A172 (cell line): ENCODE results near the gene OTOA. TPM values are rescaled to one million over a fixed set of nuclear protein-coding genes. Genes with fewer than 3 reads are reported as not detected.
"Not testable (repeated sequence)": the region's sequence is repeated elsewhere in the genome, so short reads cannot be mapped to it uniquely, and the experiment has no call there.

ENCODE experiments used
- DNase-seq: peaks from one replicate; pipeline ENCODE4 v3.0.0-alpha.2; 2015; ENCODE audit warnings: low spot score
- total RNA-seq: library from RNA; depleted of rRNA; stranded (reverse); fragments of >200 nt; shearing (Covaris generic); gene quantifications from 2 replicates; pipeline ENCODE4 v1.2.3, GENCODE V29; 2014

OTOA gene
- total RNA-seq, 1 experiment from 2014 or later = 0.09 TPM

DNA sequence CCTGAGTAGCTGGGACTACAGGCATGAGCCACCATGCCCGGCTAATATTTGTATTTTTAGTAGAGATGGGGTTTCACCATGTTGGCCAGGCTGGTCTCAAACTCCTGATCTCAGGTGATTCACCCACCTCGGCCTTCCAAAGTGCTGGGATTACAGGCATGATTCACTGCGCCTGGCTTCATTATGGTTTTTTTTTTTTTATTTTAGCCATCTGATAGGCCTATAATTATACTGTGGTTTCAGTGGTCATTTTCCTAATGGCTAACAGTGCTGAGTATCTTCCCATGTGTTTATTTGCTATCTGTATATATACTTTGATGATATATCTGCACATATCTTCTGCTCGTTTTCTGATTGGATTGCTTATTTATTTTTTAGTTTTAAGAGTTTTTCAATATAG lies 10.7 kb downstream of the OTOA start:
- DNase-seq = peak; percentile 69

DNA sequence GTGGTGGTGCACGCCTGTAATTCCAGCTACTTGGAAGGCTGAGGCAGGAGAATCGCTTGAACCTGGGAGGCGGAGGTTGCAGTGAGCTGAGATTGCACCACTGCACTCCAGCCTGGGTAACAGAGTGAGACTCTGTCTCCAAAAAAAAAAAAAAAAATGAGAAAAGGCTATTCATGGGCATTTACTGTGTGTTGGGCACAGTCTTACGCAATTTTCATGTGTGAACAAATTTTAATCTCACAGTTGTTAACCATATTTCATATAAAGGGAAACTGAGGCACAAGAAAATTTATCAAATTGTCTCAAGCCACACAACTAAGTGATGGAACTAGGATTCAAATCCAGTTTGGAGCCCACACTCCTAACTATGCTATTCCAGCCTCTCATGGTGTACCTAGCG lies 16.9 kb downstream of the OTOA start:
- not testable (repeated sequence) for DNase-seq

DNA sequence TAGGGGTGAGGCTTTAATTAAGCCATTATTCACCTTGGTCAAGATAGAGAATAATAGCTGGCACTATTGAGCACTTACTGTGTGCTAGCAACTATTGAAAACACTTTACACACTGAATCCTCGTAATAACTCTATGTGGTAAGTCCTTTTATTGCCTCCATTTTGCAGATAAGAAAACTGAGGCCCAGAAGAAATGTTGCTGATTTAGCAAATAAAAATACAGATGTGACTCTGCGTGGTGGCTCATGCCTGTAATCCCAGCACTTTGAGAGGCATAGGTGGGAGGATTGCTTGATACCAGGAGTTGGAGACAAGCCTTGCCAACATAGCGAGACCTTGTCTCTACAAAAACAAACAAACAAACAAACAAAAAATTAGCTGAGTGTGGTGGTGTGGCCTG lies 19.4 kb downstream of the OTOA start:
- no peak for DNase-seq

DNA sequence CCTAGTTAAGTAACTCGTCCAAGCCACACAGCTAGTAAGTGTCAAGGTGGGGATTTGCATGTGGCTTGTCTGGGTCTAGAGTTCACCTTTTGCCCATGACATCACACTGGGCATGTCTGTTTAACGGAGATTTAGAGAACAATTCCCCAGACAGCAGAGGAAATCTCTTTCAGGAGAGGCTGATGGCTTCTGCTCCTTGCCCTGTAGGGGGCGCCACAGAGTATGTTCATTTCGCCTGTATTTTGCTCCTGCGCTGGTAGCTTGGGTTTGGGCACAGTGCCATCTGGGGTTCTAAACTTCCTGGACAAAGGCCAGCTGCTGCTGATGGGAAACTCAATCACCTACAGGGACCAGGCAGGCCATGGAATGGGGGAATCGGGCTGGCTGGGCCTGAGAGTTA lies 20.4 kb downstream of the OTOA start:
- DNase-seq = no peak

DNA sequence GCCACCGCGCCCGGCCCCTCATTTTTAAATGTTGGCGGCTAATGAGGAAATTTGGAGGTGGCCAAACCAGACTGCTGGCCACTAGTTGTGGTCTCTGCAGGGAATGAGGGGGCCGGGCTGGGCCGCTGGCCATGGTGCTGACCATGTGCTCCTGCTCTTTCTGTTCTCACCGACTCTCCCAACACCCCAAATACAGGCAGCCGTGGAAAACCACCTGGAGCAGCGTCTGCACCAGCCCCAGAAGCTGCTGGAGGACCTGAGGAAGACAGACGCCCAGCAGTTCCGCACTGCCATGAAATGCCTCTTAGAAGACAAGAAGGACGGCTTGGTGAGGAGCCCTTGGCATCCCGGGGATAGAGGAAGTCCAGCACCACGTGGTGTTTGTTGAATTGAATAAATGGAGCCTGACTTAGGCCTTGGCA lies 21.3 kb downstream of the OTOA start:
- DNase-seq = no peak

DNA sequence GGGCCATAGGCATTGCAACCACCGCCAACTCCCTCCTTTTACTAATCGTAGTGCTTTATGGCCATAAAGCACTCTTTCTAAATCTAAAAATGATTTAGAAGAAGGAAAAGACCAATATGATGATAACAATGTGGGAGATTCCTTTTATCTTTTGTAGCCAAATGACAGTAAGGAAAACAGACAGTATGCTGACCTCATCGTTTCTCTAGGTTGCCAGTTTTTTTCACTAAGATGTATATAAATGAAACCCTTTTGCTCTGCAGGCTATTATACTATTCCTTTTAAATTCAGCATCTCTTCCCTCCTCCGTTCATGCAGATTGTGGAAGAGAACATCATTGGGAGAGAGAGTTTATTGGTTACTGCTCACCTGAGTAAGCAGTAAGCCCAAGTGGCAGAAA lies 25.3 kb downstream of the OTOA start:
- DNase-seq = no peak

DNA sequence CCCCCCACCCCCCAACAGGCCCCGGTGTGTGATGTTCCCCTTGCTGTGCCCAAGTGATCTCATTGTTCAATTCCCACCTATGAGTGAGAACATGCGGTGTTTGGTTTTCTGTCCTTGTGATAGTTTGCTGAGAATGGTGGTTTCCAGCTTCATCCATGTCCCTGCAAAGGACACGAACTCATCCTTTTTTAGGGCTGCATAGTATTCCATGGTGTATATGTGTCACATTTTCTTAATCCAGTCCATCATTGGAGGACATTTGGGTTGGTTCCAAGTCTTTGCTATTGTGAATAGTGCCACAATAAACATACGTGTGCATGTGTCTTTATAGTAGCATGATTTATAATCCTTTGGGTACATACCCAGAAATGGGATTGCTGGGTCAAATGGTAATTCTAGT lies 27.2 kb downstream of the OTOA start:
- DNase-seq = not testable (repeated sequence)

DNA sequence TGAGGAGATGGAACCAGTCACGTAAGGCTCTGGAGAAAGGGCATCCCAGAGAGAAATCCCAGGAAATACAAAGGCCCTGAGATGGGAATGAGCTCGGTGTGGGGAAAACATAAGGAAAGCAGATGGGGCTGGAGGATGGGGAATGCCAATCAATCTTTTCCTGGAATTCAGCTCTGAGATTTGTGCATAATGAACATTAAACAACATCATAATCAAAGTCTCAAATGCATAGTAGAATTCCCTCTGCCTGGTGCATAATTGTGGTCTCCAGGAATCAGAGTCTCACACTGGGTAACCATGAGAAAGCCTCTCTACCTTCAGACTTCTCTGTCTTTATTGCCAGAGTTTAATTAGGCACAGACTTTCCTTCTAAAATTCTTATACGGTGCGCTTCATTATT lies 30.8 kb downstream of the OTOA start:
- DNase-seq = no peak

DNA sequence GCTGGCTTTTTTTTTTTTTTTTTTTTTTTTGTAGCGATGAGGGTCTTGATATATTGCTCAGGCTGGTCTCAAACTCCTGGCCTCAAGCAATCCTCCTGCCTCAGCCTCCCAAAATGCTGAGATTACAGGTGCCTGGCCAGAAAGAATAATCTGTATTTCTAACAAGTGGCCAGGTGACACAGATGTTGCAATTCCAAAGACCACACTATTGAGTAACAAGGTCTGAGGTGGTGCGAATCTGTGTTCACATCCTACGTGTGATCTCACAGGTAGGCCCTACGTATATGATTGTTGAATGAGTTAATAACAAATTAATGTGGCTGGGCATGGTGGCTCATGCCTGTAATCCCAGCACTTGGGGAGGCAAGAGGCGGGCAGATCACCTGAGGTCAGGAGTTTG lies 33.3 kb downstream of the OTOA start:
- no peak for DNase-seq

DNA sequence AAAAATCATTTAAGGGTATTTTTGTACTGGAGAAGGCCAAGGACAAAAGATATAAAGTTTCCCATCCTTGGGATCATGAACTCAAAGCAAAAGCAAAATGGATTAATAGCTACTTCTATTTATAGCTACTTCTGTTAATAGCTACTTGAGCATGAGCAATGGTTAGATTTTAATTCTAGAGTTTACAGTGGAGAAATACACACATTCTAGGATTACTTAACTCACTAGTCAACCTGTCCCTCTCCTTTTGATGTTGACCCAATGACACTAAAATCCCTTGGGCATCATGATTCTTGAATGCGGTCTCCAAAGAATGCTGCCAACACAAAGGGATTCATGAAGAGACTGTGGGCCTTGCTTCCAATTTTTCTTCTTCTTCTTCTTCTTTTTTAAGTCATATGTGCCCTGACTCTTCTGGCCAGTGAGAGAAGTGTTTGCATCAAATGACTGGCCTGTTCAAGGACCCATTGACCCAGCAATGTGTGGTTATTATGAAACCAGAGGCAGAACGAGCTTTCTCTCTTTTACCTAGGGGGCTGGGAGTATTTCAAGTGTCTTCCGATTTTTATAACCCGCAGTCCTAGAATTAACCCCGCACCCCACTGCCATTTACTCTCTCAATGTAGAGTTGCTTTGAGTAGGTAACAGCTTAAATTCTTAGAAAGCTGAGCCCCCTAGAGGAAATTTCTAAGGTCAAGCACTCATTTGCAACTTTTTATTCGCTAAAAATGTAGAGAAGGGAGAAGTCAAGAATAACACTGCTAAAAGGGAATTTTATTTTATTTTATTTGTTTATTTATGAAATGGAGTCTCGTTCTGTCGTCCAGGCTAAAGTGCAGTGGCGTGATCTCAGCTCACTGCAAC lies 34.6 kb downstream of the OTOA start:
- DNase-seq = no peak

DNA sequence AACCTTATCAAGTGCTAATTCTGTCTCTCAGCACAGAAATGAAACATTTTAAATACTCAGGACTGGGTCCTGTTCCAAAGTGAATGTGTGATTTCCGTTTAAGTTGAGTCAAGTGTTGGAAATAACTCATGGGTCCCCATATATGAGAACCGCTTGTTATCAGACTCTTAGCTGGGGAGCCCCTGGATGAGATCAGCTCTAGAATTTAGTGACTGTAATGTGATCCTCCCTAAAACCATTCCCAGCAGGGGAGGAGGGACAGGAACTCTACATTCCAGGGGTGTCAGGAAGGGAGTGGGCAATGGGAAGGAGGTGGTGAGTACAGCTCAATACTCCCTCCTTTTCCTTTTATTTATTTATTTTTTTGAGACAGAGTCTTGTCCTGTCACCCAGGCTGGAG lies 37.5 kb downstream of the OTOA start:
- DNase-seq = no peak

DNA sequence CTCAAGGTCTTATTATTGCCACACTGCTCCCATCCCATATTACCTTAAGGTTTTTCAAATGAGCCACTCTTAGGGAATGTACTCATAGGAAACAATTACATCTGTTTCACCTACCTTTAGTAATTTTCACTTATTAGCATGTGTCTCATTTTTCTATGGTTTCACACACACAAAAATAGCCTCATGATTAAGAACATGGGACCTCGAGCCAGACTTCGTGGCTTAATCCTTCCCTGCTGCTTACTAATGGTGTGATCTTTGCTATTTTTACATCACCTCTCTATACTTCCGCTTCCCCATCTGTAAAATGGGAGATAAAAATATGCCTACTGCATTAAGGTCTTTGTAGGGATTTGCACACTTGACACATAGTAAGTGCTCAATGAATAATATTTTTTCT lies 38.5 kb downstream of the OTOA start:
- DNase-seq = no peak

DNA sequence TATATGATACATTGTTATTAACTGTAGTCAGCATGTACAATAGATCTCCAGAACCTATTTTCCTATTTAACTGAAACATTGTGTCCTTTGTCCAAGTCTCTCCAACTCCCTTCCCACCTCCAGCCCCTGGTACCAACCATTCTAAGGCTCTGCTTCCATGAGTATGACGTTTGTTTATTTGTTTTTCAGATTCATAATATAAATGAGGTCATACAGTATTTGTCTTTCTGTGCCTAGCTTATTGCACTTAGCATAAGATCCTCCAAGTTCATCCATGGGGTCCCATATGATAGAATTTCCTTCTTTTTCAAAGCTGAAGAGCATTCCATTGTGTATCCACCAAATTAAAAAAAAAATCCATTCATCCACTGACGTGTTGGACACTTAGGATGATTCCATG lies 39.4 kb downstream of the OTOA start:
- DNase-seq = no peak

DNA sequence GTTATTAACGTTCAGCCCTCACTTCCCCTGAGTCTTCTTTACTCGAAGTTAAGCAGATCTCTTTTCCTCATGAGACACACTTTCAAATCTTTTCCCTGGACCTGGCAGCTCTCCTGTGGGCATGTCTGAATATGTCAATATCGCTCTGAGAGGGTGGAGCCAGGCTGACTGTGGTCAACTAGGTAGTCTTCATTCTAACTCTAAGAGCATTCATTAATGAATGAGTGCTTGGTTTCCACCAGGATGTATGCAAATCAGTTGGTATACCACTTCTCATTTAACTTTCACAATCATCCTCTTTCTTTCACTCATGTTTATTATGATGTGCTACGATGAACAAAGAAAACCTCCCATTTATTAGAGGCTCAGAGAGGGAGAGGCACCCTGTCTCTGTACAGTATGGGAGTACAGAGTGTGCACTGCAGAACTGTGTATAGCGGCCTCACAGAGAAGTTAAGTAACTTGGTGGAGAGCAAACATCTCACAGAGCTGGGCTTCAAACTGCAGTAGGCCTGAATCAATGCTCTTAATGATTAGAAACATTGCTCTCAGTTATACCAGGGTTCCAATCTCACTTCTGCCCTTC lies 39.9 kb downstream of the OTOA start:
- no peak for DNase-seq

DNA sequence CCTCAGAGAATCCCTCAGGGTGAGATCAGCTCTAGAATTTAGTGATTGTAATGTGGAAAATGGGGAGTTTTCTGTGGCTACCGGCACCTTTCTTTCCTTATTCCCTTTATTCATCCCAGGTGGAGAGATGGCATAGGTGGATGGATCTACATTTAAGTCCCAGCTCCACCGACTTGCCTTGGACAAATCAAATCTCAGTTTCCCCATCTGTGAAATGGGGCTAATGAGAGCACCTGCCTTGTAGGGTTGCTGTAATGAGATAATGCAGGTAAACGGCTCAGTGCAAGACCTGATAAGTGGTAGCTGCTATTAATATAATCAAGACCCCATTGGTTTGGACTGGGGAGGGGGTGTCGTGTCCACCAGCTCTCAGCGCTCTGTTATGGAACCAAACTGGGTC lies 40.5 kb downstream of the OTOA start:
- DNase-seq = no peak

DNA sequence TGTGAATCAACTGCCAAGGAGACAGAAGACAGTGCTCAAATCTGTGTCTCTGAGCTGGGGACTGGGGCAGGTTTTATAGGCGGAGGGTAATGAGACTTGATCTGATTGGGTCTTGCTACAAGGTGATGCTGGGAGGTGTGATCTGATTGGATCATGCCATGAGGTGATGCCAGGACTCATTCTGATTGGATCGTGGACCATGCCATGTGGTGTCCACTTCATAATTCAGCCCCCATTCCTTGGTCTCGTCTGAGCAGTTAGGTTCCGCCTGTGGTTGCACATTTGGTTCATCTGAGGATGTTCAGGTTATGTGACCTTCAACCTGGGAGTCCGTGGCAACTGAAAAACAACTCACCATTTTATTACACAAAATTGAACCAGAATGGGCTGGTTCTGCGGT lies 41.0 kb downstream of the OTOA start:
- DNase-seq = no peak

DNA sequence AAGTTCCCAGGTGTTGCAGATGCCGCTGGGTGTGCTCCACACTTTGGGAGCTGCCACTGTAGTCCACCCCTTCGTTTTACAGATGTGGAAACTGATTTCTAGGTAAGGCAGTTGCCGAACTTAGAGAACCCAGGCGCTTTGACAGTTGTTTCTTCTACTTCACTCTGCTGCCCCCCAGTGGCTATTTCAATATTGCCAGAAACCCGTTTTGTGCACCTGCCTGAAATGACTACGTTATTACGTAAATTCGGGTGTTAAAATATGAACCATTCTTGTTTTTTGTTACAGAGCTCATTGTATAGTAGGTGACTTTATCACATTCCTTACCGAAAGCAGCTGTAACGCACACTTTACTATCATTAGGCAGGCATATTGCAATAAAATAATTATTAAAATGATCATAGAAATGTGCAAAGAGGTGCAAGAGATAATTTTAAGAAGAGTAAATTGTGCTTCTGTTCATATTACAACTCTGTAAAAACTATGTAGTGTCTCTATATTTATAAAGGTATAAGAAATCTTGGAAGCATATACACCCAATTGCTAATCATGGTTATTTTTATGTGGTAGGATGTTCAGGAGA lies 44.9 kb downstream of the OTOA start:
- peak; percentile 54 for DNase-seq

DNA sequence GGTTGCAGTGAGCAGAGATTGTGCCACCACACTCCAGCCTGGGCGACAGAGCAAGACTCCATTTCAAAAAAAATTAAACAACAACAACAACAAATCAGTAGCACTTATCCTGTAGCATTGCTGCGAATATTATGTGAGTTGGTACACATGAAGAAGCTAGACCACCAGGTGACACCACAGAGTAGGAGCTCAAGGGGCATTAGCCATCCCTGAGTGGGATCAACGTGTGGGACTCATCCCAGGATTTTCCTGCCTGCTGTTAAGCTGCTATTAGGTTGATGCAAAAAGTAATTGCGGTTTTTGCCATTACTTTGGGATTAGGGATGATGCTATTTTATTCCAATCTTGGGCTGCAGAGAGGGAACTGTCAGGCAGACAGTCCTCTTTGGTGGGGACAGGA lies 47.2 kb downstream of the OTOA start:
- no peak for DNase-seq

DNA sequence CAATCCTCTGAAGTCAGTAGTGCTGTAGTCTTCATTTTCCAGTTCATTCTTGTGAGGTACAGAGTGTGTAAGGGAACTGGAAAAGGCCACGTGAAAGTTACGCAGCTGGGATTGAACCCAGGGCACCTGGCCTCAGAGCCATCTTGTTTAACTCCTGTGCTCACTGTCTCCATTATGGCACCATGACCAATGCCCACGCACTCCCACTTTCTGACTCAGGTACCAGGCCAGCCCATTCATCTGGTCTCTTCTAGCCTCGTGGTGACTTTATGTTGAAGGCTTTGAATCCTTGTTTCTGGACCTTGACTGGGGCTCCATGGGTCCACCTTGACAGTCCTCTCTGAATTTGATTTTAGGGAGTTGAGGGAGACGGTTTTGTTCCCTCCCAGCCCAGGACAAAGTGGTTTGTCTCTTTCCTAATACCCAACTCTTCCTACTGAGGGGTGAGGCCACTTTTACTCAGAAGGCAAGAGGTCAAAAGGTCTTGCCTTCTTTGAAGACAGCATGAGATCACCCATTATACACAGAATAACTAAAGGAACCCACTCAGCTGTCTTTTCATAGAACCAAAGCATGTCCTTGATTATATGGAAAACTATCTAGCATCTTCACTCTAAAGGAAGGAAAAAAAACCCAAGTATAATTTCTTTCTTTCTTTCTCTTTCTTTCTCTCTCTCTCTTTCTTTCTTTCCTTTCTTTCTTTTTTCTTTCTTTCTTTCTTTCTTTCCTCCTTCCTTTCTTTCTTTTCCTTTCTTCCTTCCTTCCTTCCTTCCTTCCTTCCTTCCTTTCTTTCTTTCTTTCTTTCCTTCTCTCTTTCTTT lies 50.0 kb downstream of the OTOA start:
- DNase-seq = no peak

DNA sequence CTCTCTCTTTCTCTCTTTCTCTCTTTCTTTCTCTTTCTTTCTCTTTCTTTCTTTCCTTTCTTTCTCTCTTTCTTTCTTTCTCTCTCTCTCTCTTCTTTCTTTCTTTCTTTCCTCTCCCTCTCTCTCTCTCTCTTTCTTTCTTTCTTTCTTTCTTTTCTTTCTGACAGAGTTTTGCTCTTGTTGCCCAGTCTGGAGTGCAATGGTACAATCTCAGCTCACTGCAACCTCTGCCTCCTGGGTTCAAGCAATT lies 50.5 kb downstream of the OTOA start:
- not testable (repeated sequence) for DNase-seq

DNA sequence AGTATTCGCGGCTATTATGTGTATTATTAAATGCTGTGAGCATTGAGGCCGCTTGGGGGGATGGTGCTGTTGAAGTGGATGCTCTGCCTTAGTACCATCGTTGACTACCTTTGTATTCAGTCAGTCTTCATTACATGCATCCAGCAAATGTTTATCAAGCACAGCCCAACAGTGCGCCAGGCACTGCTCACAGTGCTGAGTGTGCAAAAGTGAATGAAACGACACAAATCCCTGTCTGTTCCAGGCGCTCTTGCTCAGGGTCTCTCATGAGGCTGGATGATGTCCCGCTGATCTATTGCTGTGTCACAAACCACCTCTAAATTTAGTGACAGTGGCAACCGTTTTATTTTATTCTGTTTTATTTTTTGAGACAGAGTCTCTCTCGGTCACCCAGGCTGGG lies 53.8 kb downstream of the OTOA start:
- DNase-seq = no peak

DNA sequence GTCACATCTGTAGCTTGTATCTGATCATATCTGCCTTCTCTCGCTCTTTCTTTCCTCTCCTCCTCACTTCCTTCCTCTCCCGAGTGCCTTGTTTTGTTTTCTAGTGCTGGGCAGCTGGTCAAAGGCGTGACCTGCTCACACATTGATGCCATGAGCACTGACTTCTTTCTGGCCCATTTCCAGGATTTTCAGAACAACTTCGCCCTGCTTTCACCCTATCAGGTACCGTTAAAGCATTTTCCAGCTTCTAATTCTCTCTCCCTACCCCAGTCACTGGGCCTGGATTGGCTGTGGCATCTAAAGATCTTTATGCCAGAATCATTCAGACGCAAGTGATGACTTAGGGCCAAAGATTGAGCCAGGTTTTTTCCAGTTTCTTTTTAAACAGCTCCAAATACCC lies 55.5 kb downstream of the OTOA start:
- no peak for DNase-seq

DNA sequence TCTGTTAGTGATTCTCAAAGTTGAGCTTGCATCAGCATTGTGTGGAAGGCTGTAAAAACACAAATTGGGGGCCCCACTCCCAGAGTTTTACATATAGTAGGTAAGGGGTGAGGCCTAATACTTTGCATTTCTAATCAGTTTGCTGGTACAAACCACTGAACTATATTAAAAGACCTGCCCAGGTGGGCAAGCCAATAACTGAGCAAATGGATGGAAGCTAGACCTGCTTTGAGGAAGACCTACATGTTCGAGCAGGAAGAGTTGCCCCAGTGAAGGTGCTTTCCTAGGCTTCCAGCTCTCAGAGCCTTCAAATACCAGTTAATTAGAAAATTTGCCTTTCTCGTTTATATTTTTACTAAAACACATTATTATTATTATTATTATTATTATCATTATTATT lies 56.8 kb downstream of the OTOA start:
- no peak for DNase-seq
